ENCODE results near the gene ENTPD8.

Gene ENTPD8

GRCh38 chr9:137441289-137441934 lies at the start of gene ENTPD8:
TSS of gene ENTPD8 (minus strand) at chr9:137441357. CDS start at chr9:137438285, 3,072 bp downstream.
- DNase-seq (ENCODE audit: low read depth in 2 of 2), result no peak

- DNase-seq (ENCODE audit: low read depth in 2 of 2), result no peak
These were observed 49.5 kb upstream of the ENTPD8 start for GRCh38 chr9:137490532-137491186.

- DNase-seq (ENCODE audit: low read depth in 2 of 2), result no peak
These were observed 47.7 kb upstream of the ENTPD8 start for GRCh38 chr9:137488906-137489305.

DNA sequence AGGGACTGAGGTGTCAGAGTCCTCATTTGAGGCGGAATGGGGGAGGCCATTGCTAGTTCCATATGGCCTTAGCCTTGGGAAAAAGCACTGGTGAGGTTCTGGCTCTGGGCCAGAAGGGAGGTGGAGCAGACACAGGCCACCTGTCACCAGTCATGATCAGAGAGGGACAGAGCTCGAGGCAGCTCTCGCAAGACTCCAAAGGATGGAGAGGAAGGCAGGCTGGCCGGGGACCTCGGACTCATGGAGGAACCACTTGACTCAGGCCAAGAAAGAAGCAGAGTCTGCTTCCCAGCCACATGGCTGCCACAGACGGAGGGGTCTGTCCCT lies 47.1 kb upstream of the ENTPD8 start:
- no peak for DNase-seq (ENCODE audit: low read depth in 2 of 2)

DNA sequence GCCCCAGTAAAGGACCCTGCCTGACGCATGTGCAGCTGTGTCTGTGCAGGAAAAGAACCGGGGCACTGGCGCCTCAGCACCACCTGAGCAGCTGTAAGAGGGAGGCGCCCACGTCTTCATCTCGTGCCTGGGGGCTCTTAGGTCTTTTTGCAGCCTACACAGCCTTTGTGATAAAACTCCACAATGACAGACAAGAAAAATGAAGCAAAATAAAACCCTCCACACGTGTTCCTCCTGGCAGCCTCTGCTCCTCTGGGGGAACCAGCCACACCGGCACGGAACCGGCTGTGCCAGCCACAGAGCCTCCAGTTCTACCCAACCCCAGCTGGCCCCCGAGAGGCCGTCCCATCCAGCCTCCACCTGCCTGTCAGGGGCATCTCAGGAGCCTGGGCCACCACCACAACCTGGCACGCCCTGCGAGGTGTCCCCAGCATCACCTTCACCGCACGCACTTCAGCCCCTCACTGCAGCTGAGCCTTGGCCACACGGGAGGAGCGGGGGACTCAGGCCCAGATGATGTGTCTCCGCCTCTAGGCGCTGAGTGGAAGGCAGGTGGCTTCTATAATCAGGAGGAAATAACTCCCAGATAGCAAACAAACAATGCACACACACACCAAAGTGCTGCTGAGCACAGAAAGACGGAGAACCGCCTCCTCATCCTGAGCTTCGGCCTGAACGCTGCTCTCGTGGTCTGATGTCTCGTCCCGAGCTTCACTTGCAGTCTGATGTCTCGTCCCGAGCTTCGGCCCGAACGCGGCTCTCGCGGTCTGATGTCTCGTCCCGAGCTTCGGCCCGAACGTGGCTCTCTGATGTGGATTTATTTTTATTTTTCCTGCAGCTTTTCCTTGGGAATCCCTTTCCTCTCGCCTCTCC lies 46.5 kb upstream of the ENTPD8 start:
- DNase-seq (ENCODE audit: low read depth in 2 of 2), result no peak

- DNase-seq (ENCODE audit: low read depth in 2 of 2), result no peak
These were observed 45.6 kb upstream of the ENTPD8 start for GRCh38 chr9:137486545-137487453.

DNA sequence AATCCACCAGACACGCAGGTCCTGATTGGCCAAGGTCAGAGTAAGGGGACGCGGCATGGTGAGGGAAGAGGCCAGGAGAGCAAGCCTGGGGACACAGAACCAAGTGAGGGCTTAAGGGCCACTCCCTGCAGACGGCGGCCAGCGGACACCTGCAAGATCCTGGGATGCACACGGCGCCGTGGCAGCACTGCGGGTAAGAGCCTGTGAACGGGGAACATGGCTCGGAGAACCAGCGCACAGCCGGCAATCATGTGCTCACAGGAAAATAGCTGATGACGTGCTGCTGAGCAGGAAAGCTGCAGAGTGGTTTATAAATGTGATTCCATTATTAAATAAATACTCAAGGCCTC lies 45.0 kb upstream of the ENTPD8 start:
- DNase-seq (ENCODE audit: low read depth in 2 of 2), result no peak

- DNase-seq (ENCODE audit: low read depth in 2 of 2), result no peak
These were observed 44.4 kb upstream of the ENTPD8 start for GRCh38 chr9:137485343-137486140.

DNA sequence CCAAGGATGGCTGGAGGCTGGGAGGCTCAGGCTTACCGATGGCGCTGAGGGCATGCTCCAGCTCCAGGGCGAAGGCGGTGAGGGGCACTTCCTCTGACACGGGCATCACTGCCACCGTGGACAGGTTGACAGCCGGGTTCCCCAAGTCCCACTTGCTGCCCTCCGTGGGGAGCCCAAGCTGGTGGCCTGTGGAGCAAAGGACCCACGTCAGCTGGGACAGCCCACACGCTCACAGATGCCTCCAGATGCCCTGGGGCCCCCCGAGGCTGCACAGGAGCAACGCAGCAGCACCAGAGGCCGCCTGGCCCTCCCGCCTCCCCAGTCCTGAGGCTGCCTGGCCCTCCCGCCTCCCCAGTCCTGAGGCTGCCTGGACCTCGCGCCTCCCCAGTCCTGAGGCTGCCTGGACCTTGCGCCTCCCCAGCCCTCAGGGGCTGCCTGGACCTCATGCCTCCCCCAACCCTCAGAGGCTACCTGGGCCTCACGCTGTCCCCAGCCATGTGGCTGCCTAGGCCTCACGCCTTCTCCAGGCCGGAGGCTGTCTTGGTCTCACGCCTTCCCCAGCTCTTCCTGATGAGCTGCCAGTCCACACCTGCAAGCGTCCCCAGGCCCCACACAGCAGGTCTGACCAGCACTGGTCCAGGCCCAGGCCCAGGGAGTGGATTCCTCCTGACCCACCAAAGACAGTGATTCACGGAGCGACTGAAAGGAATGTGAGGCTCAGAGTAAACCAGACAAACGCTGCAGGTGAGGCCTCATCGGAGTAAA lies 43.6 kb upstream of the ENTPD8 start:
- no peak for DNase-seq (ENCODE audit: low read depth in 2 of 2)

GRCh38 chr9:137482094-137482781 lies 41.1 kb upstream of the ENTPD8 start:
- no peak for DNase-seq (ENCODE audit: low read depth in 2 of 2)

DNA sequence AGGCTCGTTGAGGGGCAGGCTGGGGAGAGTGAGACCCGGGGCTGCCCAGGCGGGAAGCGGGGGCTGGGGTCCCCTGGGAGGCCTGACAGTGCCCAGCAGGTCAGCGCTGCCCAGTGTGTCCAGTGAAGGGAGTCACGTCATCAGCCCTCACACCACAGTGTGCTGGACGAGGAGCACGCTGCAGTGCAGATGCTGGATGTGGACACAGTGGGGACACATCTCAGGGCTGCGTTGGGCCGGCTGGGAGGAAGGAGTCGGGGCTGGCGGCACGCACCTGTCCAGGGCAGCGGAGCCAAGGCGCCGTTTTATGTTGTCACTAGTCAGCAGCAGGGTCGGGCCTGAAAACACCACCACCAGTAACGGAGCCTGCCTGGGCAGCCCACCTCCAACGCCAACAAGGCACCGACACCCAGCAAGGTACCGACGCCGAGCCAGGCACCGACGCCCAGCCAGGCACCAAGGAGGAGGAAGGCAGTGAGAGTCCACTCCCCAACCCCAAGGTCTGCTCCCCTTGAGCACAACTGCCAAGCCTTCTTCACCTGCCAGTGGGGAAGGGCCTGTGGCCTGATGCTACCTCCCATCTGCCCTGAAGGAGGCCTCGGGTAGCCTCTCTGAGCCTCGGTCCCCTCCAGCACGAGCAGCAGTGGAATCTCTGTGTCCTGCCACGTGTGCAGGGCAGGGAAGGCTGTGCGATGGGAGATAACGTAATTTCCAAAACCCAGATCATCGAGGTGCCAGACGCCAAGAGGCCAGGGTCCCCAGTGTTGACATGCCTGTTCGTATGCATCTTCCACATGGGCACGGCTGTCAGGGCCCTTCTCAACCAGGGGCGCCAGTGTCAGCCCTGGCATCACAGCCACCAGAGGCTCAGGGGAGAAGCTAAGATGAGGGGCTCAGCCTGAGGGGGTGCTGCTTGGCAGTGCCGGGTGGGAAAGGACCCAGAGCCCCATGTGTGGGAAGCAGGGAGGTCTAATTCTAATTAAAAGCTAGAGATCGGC lies 39.8 kb upstream of the ENTPD8 start:
- no peak for DNase-seq (ENCODE audit: low read depth in 2 of 2)

DNA sequence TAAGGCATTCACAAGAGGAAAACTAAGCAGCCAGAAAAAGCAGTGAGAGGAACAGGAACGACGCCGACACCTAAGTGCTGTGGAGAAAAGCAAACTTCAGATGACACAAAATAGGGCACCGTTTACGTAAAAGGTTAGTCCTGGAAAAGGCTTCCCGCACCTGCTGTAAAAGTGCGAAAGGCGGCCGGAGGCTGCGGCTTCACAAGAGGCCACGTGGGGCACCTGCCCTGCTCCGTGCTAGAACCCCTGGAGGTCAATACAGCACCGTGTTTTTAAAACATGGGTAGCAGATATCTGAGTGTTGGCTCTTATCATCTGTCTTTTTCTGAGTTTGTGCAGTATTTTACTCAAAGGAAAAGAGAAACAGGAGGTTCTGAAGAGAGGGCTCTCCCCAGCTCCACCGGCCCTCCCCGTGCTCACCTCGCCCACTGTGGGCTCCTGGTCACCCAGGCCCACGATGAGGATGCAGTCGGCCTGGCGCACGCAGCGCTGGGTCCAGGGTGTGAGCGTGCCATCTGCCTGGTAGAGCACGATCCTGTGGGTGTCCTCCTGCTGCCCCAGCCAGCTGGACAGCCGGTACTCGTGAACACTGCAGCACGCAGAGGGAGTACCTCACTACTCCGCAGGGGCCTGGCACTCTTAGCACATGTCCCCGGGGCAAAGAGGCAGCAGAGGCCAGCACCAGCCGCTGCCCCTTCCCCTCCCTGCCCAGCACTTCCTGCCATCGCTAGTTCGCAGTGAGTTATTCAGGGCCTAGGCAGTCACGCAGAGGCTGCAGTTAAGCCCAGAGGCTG lies 38.9 kb upstream of the ENTPD8 start:
- no peak for DNase-seq (ENCODE audit: low read depth in 2 of 2)

DNA sequence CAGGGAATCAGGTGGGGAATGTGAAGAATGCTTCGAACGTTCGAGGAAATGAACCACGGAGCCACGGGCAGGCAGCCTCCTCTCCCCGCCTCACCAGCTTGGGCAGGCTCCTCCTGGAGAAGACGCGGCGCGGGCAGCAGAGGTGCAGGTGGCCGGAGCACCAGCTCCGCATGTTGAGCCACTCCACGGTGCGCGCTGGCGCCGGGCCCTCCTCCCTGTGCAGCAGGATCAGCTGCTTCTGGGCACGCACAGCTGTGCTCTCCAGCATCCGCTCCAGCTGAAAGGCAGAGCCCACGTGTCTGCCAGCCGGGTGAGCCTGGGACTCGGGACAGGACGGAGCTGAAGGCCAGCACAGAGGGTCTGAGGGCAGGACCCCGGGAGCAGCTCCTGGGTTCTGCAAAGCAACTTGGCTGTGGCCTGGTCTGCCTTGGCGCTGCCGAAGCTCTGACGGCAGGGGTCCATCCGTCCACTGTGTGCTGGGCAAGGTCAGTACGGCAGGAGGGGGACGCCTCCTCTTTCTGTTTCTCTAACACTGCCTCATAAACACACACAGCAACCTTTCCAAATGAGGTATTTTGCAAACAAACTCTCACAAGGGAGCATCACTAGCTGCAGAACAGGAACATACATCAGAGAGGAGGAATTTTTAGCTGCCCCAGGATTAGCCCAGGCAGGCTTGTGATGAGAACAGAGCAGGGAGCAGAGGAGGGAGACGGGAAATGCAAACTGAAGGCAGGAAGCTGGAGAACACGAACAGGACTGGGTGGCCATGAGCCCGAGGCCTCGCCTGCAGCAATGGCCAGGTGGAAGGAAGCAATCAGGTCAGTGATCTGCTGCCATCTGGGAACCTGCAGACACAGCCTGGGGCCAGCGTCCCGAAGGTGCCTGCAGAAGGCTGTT lies 38.1 kb upstream of the ENTPD8 start:
- no peak for DNase-seq (ENCODE audit: low read depth in 2 of 2)

GRCh38 chr9:137478613-137478961 lies 37.4 kb upstream of the ENTPD8 start:
- DNase-seq (ENCODE audit: low read depth in 2 of 2), result no peak

DNA sequence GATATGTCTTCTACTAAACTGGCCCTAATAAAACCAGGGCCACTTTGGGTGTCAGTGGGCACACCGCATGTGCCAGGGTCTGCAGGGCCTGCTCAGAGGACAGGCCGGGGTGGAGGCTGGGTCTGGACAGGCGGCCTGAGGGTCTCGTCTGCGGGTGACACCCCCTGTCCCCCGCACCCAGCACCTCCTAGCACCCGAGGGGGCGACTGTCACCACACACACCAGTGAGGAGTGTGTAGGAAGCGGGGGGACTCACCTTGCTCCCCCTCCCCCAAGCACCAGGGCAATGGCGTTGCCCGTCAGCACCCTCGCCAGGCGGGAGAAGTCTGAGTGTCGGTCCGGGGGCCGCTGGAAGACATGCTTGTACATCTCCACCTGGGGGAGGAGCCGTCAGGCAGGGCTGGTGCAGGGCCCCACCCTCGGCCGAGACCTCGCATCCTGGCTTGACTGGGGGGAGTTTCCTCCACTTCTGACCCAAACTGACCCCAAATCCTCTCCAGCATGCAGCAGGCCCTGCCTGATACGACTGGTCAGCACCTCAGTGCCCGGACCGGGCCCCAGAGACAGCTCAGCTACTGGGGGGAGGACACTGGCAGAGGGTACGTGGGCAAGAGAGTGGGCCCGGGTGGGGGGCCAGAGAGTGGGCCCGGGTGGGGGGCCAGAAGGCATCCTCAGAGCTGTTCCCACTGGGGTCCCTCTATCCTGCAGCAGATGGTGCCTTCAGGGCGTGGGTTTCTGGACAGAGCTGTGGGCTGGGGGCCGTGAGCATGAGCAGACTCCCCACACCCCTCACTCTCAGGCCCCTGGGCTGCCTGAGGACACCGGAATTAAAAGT lies 36.8 kb upstream of the ENTPD8 start:
- DNase-seq (ENCODE audit: low read depth in 2 of 2), result no peak

- DNase-seq (ENCODE audit: low read depth in 2 of 2), result no peak
These were observed 35.7 kb upstream of the ENTPD8 start for GRCh38 chr9:137476856-137477255.

Measured in activated CD4-positive, alpha-beta T cell treated with anti-CD3 and anti-CD28 coated beads for 24 hours (primary cell).